T-helper 17 cell (primary cell): ENCODE results near the gene CUX1. TPM values are rescaled to one million over a fixed set of nuclear protein-coding genes. Genes with fewer than 3 reads are reported as not detected.

Source experiments
- ATAC-seq: fragments of 150-1000 bp; cut with Tn5 transposase; 2 replicates; pipeline ENCODE4 v1.10.0; 2021; ENCODE audit warnings: mild to moderate bottlenecking, moderate library complexity
- DNase-seq, 3 donors: peaks; one replicate each; pipeline versions ENCODE4 v3.0.0 to v3.0.0-alpha.2; 2020 to 2021
- H3K9me3 ChIP-seq: one replicate; pipeline ENCODE4 v1.7.0; 2013; ENCODE audit warnings: low read length, mild to moderate bottlenecking; ENCODE audit not compliant: control insufficient read depth, poor library complexity, severe bottlenecking
- H3K27ac Mint-ChIP-seq: one replicate; pipeline ENCODE4 v1.8.0; 2022; ENCODE audit warnings: mild to moderate bottlenecking, moderate library complexity, mixed read lengths
- H3K27me3 Mint-ChIP-seq: one replicate; pipeline ENCODE4 v1.8.0; 2022; ENCODE audit warnings: mixed read lengths
- H3K36me3 Mint-ChIP-seq: one replicate; pipeline ENCODE4 v1.8.0; 2022; ENCODE audit warnings: low read depth, mixed read lengths
- H3K4me1 Mint-ChIP-seq: one replicate; pipeline ENCODE4 v1.8.0; 2022; ENCODE audit warnings: mild to moderate bottlenecking, mixed read lengths
- H3K4me3 Mint-ChIP-seq: one replicate; pipeline ENCODE4 v1.8.0; 2022; ENCODE audit warnings: mild to moderate bottlenecking, moderate library complexity, mixed read lengths
- total RNA-seq, 4 donors: library from RNA in 2 of 4; stranded (reverse) in 2 of 4; gene quantifications; one replicate each; pipeline ENCODE4 v1.2.3 and lab custom pipeline; 2022 to 2026

Gene CUX1
- total RNA-seq, 2 donors from 2014 or later: 35.6 to 52.8 TPM

DNA sequence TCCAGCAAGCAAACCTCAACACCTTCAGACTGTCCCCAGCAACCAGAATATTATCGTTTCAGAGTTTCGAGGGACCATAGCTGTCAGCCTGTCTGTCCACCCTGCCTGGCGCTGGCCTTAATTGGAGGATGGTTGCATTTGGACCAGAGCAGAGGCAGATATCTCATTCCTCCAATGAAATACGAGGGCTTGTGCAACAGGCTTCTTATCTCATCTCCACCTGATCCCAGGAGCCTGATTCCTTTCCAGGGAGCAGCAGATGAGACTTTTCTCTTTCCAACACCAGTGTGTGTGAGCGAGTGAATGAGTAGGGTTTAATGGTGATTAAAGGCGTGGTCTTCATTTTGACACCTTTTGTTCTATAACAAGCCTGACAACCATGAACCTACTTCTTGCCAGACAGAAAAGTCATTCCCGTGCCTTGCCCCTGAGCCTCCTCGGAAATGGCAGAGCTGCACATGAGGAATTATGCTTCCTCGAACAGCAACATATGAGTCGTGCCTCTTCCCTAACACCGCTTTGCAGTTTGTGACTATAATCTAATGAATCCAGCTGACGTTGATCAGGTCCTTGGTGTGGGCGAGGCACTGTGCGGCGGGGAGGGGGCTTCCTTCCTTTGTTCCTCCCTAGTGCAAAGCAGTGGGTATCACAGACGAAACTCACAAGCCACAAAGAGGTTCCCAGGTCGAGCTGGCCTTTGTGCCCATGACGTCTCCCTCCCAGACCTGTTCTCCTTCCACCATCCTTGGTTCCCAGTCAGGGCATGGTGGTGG, 147.4 kb downstream of the CUX1 start:
- ATAC-seq (no peak), DNase-seq (no peak)
- Mint-ChIP-seq H3K4me3 (no peak overlapping the region), H3K36me3 (no peaks in the 10 kb centered on the region), H3K4me1 (peaks cover 7% of the 10 kb centered on the region), H3K27me3 (no peaks in the 10 kb centered on the region), H3K27ac (peak overlapping the region; percentile 14)
- no peaks in the 10 kb centered on the region for H3K9me3 ChIP-seq

DNA sequence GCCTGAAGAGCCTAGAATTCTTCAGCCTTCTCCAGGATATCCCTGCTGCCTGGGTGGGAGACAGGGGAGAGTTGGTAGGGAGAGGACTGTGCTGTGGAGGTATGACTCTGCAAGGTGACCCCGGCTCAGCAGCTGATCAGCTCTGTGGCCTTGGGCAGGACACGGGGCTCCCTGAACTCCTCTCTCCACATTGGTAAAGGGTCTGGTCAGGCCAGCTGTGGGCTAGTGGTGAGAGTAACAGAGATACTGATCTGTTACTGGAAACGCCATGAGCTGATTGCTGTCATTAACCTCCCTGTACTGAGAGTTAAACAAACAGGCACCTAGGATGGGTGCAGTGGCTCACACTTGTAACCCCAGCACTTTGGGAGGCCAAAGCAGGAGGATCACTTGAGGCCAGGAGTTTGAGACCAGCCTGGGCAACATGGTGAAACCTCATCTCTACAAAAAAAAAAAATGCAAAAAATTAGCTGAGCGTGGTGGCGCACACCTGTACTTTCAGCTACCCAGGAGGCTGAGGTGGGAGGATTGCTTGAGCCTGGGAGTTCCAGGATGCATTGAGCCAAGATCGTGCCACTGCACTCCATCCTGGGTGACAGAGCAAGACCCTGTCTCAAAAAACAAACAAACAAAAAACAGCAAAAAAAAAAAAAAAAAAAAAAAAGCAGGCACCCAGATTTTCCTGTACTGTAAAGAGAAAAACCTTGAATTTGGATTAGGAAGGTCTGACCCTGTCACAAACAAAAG, 151.5 kb downstream of the CUX1 start:
- Mint-ChIP-seq H3K27ac (no peak overlapping the region), H3K27me3 (no peaks in the 10 kb centered on the region), H3K4me3 (no peak overlapping the region), H3K36me3 (no peaks in the 10 kb centered on the region), H3K4me1 (no peaks in the 10 kb centered on the region)
- no peaks in the 10 kb centered on the region for H3K9me3 ChIP-seq
- DNase-seq: no peak
- no peak for ATAC-seq

DNA sequence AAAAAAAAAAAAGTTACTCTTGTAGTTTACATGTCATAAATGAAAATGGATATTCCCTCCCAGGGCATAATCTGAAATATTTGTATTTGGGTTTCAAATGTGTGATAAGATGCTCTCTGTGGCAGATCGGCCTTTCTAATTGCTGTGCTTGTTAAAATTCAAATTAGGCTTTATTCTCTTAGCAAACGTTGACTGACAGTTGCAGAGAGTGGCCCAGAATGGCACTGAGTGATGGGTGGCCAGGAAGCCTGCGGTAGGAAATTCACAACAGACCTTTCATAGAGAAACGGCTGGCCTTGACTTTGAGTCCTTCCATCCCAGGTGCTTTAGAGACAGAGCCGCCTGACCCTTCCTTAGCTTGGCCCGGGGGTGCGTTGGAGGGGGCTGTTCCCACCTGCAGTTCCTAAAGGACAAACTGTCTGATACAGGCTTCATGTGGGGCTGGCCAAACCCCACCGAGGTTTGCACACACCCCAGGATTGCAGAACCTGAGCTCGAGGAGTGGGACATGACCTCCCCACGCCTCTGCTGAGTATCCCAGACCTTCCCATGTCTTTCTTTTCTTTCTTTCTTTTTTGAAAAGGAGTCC, 152.7 kb downstream of the CUX1 start:
- Mint-ChIP-seq H3K4me3 (no peak overlapping the region), H3K27ac (no peak overlapping the region), H3K4me1 (peaks cover 2% of the 10 kb centered on the region), H3K27me3 (no peaks in the 10 kb centered on the region), H3K36me3 (no peaks in the 10 kb centered on the region)
- H3K9me3 ChIP-seq: no peaks in the 10 kb centered on the region
- DNase-seq: no peak
- ATAC-seq: no peak

DNA sequence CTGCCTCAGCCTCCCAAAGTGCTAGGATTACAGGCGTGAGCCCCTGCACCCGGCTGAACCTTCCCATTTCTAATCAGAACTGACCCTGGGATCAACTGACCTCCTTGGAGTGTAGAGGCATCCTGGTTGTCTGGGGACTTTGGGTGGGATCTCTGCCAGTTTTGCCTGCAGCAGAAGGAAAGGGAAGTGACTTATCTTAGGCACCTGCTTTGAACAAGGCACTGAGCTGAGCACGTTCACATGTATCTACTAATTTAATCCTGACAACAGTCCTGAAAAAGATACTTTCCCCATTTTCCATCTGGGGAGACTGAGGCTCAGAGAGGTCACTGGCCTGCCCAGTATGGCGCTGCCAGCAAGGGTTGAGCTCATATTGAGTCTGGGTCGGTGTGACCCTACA, 153.4 kb downstream of the CUX1 start:
- peaks cover 2% of the 10 kb centered on the region for H3K4me1 Mint-ChIP-seq

DNA sequence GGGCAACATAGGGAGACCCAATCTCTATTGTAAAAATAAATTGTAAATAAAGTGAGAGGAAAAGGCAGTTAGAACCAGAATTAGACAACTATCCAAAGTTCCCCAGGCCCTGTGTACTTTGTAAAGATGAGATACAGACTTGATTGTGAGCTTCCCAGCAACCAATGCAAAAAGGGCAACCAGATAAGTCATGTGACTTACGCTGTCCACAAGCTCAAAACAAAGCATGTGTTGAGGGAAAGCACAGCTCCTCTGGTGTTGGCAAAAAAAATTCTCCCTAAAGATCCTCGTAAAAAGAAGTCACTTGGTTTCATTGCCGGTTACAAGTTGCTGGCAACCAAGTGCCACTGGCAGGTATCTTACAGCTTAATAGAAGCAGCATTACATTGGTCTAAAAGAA, 154.0 kb downstream of the CUX1 start:
- Mint-ChIP-seq H3K4me1 (peaks cover 2% of the 10 kb centered on the region), H3K27me3 (no peaks in the 10 kb centered on the region)
- no peak for DNase-seq

More for the DNA sequence above, 153.4 kb downstream of the CUX1 start:
- Mint-ChIP-seq H3K27me3 (no peaks in the 10 kb centered on the region), H3K27ac (no peak overlapping the region), H3K36me3 (no peaks in the 10 kb centered on the region), H3K4me3 (no peak overlapping the region)
- H3K9me3 ChIP-seq: no peaks in the 10 kb centered on the region
- ATAC-seq (no peak), DNase-seq (no peak)

DNA sequence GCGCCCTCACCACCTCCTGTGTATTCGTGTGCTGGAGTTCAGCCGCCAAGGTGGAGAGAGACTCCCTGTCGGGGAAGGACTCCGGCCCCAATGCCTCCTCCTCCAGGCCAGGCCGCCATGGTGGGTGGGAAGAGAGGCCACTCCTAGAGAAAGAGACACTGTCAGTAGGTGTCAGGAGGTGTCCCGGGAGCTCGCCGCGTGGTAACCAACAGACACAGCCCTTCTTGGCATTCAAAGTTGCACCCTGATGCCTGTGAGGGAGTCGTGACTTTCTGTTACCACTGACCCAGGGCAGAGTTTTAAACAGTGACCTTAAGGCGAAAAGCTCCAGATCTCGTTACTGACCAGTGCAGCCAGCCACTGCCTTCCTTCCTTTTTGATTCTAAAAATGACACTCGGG, 155.2 kb downstream of the CUX1 start:
- H3K36me3 Mint-ChIP-seq: no peaks in the 10 kb centered on the region
- DNase-seq (no peak), ATAC-seq (no peak)
- H3K27ac Mint-ChIP-seq: no peak overlapping the region
- peaks cover 2% of the 10 kb centered on the region for H3K4me1 Mint-ChIP-seq
- no peaks in the 10 kb centered on the region for H3K9me3 ChIP-seq
- H3K27me3 Mint-ChIP-seq: no peaks in the 10 kb centered on the region
- H3K4me3 Mint-ChIP-seq: no peak overlapping the region

More for the DNA sequence above, 154.0 kb downstream of the CUX1 start:
- ATAC-seq: no peak
- H3K9me3 ChIP-seq: no peaks in the 10 kb centered on the region
- H3K27ac Mint-ChIP-seq: no peak overlapping the region
- no peak overlapping the region for H3K4me3 Mint-ChIP-seq
- H3K36me3 Mint-ChIP-seq: no peaks in the 10 kb centered on the region

DNA sequence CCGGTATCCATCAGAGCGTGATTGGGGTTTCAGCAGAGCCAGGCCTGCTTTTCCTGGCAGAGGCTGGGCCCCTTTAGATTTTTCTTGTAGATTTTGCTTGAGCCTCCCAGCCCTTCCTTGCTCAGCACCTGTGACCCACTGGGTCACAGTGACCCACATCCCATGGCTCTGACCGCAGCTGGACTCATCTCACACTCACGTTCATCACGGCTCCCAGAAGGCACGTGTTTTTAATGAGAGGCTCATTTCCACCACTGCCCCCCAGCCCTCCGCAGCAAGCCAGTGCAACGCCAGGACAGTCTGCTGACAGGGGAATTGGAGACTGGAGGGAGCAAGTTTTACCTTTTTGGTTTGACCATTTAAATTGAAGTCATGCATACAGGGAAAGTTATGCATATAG, 155.7 kb downstream of the CUX1 start:
- Mint-ChIP-seq H3K27ac (no peak overlapping the region), H3K4me1 (peaks cover 6% of the 10 kb centered on the region), H3K27me3 (no peaks in the 10 kb centered on the region), H3K4me3 (no peak overlapping the region), H3K36me3 (no peaks in the 10 kb centered on the region)
- DNase-seq: no peak
- ATAC-seq: no peak
- H3K9me3 ChIP-seq: no peaks in the 10 kb centered on the region

DNA sequence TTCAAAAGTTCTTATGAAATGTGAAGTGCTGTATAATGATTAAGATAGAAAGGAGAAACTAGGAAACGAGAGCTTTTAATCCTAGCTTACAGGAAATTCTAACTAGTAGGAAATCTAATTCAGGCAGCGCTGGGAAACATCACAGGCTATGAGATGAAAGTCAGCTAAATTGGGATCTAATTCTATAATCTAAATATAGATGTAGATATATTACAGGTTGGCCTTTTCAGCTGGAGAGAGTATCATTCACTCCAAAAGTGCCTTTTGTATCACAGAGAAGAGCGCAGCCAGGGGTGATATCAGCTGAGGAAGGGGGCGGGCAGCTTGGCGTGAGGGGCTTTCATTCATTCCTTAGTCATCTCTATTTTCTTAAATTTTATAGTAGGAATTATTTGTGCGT, 157.0 kb downstream of the CUX1 start:
- H3K27me3 Mint-ChIP-seq: no peaks in the 10 kb centered on the region
- no peaks in the 10 kb centered on the region for H3K36me3 Mint-ChIP-seq
- no peaks in the 10 kb centered on the region for H3K9me3 ChIP-seq
- peaks cover 12% of the 10 kb centered on the region for H3K4me1 Mint-ChIP-seq
- ATAC-seq: no peak
- no peak overlapping the region for H3K4me3 Mint-ChIP-seq
- no peak for DNase-seq
- H3K27ac Mint-ChIP-seq: no peak overlapping the region

DNA sequence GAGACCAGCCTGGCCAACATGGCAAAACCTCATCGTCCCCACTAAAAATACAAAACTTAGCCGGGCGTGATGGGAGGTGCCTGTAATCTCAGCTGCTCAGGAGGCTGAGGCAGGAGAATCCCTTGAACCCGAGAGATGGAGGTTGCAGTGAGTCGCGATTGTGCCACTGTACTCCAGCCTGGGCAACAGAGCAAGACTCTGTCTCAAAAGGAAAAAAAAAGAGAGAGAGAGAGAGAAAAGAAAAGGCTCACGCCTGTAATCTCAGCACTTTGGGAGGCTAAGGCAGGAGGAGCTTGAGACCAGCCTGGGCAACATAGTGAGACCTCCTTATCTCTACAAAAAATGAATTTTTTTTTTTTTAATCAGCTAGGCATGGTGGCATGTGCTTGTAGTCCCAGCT, 157.6 kb downstream of the CUX1 start:
- Mint-ChIP-seq H3K4me3 (no peak overlapping the region), H3K27me3 (no peaks in the 10 kb centered on the region), H3K4me1 (peaks cover 12% of the 10 kb centered on the region), H3K36me3 (no peaks in the 10 kb centered on the region), H3K27ac (no peak overlapping the region)
- DNase-seq (no peak), ATAC-seq (no peak)
- no peaks in the 10 kb centered on the region for H3K9me3 ChIP-seq

DNA sequence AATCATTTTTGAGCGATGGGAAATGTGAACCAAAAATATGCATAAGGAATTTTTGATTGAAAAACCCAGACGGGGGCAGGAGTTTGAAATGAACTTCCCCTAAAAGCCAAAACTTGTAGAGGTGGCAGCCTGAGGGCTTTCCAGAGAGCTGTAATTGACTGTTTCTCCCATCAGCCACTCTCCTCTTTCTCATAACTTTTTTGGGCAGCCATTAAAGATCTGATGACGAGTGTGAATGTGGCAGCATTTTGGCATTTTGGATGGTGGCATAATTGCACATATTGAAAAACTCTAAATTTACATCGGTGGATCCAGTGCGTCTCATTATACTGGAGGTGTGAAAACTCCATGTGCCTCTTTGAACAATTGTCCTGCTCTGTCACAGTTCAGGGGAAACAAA, 159.0 kb downstream of the CUX1 start:
- Mint-ChIP-seq H3K4me1 (peaks cover 17% of the 10 kb centered on the region), H3K27me3 (no peaks in the 10 kb centered on the region), H3K4me3 (no peak overlapping the region), H3K36me3 (no peaks in the 10 kb centered on the region), H3K27ac (no peak overlapping the region)
- ATAC-seq: no peak
- no peak for DNase-seq
- H3K9me3 ChIP-seq: no peaks in the 10 kb centered on the region

DNA sequence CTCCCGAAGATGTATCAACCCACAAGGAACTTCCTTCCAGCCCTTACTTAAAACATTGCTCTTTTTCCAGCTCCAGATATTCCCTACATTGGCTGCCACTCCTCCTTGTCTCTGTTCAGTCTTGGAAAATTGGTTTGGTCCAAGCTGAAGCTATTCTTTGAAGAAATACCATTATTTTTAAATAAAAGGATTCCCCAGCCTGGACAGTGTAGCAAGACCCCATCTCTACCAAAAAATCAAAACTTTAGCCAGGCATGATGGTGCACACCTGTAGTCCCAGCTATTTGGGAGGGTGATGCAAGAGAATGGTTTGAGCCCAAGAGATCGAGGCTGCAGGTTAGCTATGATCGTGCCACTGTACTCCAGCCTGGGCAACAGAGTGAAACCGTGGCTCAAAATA, 159.8 kb downstream of the CUX1 start:
- DNase-seq (no peak), ATAC-seq (no peak)
- no peaks in the 10 kb centered on the region for H3K36me3 Mint-ChIP-seq
- H3K27ac Mint-ChIP-seq: no peak overlapping the region
- H3K4me3 Mint-ChIP-seq: no peak overlapping the region
- peaks cover 17% of the 10 kb centered on the region for H3K4me1 Mint-ChIP-seq
- no peaks in the 10 kb centered on the region for H3K27me3 Mint-ChIP-seq
- H3K9me3 ChIP-seq: no peaks in the 10 kb centered on the region

DNA sequence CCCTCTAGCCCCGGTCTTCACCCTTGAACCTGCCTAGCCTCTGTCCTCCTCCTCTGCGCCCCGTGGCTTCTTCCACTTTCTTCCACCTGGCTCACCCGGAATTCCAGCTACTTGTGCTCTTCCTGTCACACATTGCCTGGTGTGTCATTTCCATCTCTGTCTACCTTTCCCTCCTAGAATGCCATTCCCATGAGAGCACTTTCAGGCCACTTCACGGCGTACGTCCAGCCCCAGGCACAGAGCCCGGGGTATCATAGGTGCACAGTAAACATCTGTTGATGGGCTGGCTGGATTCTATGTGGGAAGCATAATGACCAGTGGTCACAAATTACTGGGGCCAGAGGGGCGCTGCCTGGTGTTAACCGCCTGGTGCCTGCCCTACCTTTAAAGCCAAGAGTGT, 161.3 kb downstream of the CUX1 start:
- no peak overlapping the region for H3K27ac Mint-ChIP-seq
- no peak for DNase-seq
- no peaks in the 10 kb centered on the region for H3K9me3 ChIP-seq
- no peak for ATAC-seq
- H3K27me3 Mint-ChIP-seq: no peaks in the 10 kb centered on the region
- H3K36me3 Mint-ChIP-seq: no peaks in the 10 kb centered on the region
- no peak overlapping the region for H3K4me3 Mint-ChIP-seq
- peaks cover 19% of the 10 kb centered on the region for H3K4me1 Mint-ChIP-seq

DNA sequence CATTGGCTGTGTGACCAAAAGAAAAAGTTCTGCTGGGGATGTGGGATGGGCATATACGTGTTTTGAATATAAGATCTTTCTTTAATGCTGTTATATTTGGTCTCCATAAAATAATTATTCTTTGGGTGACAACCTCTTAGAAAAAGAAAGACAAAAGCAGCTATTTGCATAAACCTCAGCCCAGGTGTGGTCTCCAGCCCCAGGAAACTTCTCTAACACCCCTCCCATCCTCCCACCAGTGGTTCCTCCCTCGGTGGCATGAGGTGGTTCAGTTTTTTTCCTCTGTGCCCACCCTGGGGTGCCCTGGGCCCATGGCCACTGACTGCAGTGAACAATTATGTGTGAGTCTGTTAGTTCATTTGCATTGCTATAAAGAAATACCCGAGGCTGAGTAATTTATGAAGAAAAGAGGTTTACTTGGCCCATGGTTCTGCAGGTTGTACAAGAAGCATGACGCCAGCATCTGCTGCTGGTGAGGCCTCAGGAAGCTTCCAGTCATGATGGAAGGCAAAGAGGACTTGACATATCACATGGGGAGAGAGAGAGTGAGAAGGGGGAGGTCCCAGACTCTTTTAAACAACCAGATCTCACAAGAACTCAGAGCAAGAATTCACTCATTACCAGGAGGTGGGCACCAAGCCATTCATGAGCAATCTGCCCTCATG, 165.9 kb downstream of the CUX1 start:
- DNase-seq (no peak), ATAC-seq (no peak)
- Mint-ChIP-seq H3K36me3 (no peaks in the 10 kb centered on the region), H3K4me3 (no peak overlapping the region), H3K27ac (no peak overlapping the region), H3K27me3 (no peaks in the 10 kb centered on the region), H3K4me1 (peaks cover 19% of the 10 kb centered on the region)
- no peaks in the 10 kb centered on the region for H3K9me3 ChIP-seq
